Panc1 (cell line): Measurements from ENCODE around the gene FAM131A. TPM values are rescaled to one million over a fixed set of nuclear protein-coding genes. Genes with fewer than 3 reads are reported as not detected.
A peak's percentile ranks its signal among the peaks of the same experiment; 100 is the strongest.

Source experiments
- ATAC-seq: fragments of 200-7000 bp; cut with Tn5 transposase; 2 replicates; pipeline ENCODE4 v1.9.1; 2020; ENCODE audit warnings: mild to moderate bottlenecking, moderate library complexity
- BruUV-seq: library from RNA; stranded (reverse); fragments of 400-500 nt; replicated peaks from 2 replicates; lab custom pipeline; 2021; lab: Mats Ljungman, UMichigan
- CTCF ChIA-PET: fragments of 300-600 bp; sonication (Branson Sonifier 250); formaldehyde crosslinking; loops from one replicate; lab custom pipeline; 2022; ENCODE audit warnings: antibody characterized with exemption; lab: Charles Lee
- POLR2A ChIA-PET: fragments of 300-600 bp; sonication (Branson Sonifier 250); formaldehyde crosslinking; loops from one replicate; lab custom pipeline; 2022; ENCODE audit warnings: antibody characterized with exemption; lab: Charles Lee
- DNase-seq: peaks from one replicate; pipeline ENCODE4 v3.0.0-alpha.2; 2010; ENCODE audit warnings: low read depth, low spot score
- H3K27ac ChIP-seq: 2 replicates; pipeline ENCODE4 v1.5.1; 2011; ENCODE audit warnings: mild to moderate bottlenecking, low read length, inconsistent platforms
- H3K27me3 ChIP-seq: fragments of 200-500 bp; sonication (Bioruptor generic); 2 replicates; pipeline ENCODE4 v1.6.0; 2014; ENCODE audit warnings: low read length, inconsistent platforms; ENCODE audit not compliant: control insufficient read depth, insufficient read depth
- H3K36me3 ChIP-seq: fragments of 200-500 bp; sonication (Bioruptor generic); 2 replicates; pipeline ENCODE4 v1.5.1; 2014; ENCODE audit warnings: inconsistent platforms, mild to moderate bottlenecking, low read length, moderate library complexity; ENCODE audit not compliant: control insufficient read depth, insufficient read depth
- H3K4me1 ChIP-seq: 2 replicates; pipeline ENCODE4 v1.5.1; 2011; ENCODE audit warnings: inconsistent platforms, mild to moderate bottlenecking, low read length, moderate library complexity; ENCODE audit not compliant: control insufficient read depth, insufficient read depth
- H3K4me3 ChIP-seq, 2 experiments: 2 replicates each; pipeline ENCODE4 v1.5.1; 2011 to 2012; ENCODE audit warnings: low read depth in 2 of 2, low read length in 2 of 2, mild to moderate bottlenecking in 2 of 2, inconsistent platforms in 1 of 2, moderate library complexity in 1 of 2
- H3K9me3 ChIP-seq: fragments of 200-500 bp; sonication (Bioruptor generic); 2 replicates; pipeline ENCODE4 v1.5.1; 2014; ENCODE audit warnings: low read depth, mild to moderate bottlenecking, inconsistent platforms, low read length, moderate library complexity; ENCODE audit not compliant: control insufficient read depth, insufficient read depth
- POLR2AphosphoS5 ChIP-seq: IDR thresholded peaks from 2 replicates; pipeline ENCODE4 v1.6.1; 2012; ENCODE audit warnings: mild to moderate bottlenecking, low read depth, low read length, moderate library complexity
- SIN3A ChIP-seq: IDR thresholded peaks from 2 replicates; pipeline ENCODE4 v1.6.1; 2012; ENCODE audit warnings: low read depth, mild to moderate bottlenecking, low read length, moderate library complexity, borderline replicate concordance; ENCODE audit not compliant: insufficient read depth
- TCF7L2 ChIP-seq: IDR thresholded peaks from 2 replicates; pipeline ENCODE4 v1.6.1; 2011; ENCODE audit warnings: mild to moderate bottlenecking, low read depth, low read length, inconsistent platforms
- in situ Hi-C: cut with HindIII; loops from 2 replicates; pipeline ENCODE4 v1.10.0; 2016; ENCODE audit warnings: low sequenced_read_pairs, low pct_unique_long_range_greater_than_20kb
- intact Hi-C: fragments of 100-400 bp; cut with micrococcal nuclease; formaldehyde crosslinking; loops from one replicate; pipeline ENCODE4 v1.10.0; 2022; ENCODE audit not compliant: unreplicated experiment
- total RNA-seq: library from RNA; stranded (reverse); gene quantifications from one replicate; pipeline ENCODE4 v1.2.1, GENCODE V29; 2021; ENCODE audit not compliant: unreplicated experiment
- TF ChIP-seq, protein P1 (sequence below): fragments of 450-650 bp; IDR thresholded peaks from 2 replicates; pipeline ENCODE4 v1.5.1; 2017; ENCODE audit warnings: mild to moderate bottlenecking
- TF ChIP-seq, protein P2 (sequence below), 2 experiments: IDR thresholded peaks; 2 replicates each; pipeline ENCODE4 v1.6.1; 2011 to 2012; ENCODE audit warnings: low read depth in 2 of 2, control low read depth in 1 of 2, low read length in 1 of 2, mild to moderate bottlenecking in 1 of 2, moderate library complexity in 1 of 2; ENCODE audit not compliant: insufficient read depth in 1 of 2

Gene FAM131A
- total RNA-seq, 1 experiment from 2014 or later = 30.1 TPM

DNA sequence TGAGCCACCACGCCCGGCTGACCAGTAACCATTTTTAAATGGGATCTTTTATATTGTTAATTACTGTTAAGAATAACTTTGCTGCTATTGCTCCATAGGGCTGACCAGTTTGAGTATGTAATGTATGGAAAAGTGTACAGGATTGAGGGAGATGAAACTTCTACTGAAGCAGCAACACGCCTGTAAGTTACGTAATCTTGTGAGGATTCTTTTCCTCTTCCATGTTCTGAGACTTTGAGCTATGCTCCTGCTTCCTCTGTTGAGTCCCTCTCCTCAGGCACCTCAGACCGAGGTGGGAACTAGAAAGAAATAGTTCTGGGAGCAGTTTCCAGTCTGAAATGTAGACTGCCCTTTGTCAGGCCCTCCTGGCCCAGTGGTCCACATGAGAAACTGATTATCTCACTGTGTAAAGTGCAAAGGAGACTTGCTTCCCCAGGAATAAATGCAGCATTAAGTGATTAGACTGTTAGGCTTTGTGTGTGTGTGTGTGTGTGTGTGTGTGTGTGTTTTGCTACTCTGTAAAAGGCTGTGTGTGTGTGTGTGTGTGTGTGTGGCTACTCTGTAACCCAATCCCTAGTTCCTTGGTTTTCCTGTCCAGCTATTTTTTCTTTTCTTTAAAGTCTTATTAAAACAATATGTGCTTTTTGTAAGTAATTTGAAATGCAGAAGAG is 29.4 kb downstream of the FAM131A start:
- BruUV-seq = TSS peak; percentile 45
- Histone ChIP-seq H3K36me3 (peaks cover 19% of the 10 kb centered on the region), H3K4me1 (peaks cover 15% of the 10 kb centered on the region), H3K9me3 (no peaks in the 10 kb centered on the region), H3K27me3 (no peaks in the 10 kb centered on the region), H3K4me3 (no peak overlapping the region), H3K27ac (no peak overlapping the region)
- ATAC-seq = no peak
- no peak for DNase-seq
- CTCF ChIA-PET = no interaction called here
- in situ Hi-C loops = no loop called here
- intact Hi-C loops = no loop called here
- TF ChIP-seq POLR2AphosphoS5 (no peak), TCF7L2 (no peak), SIN3A (no peak)
- TF ChIP-seq, protein P1, sequence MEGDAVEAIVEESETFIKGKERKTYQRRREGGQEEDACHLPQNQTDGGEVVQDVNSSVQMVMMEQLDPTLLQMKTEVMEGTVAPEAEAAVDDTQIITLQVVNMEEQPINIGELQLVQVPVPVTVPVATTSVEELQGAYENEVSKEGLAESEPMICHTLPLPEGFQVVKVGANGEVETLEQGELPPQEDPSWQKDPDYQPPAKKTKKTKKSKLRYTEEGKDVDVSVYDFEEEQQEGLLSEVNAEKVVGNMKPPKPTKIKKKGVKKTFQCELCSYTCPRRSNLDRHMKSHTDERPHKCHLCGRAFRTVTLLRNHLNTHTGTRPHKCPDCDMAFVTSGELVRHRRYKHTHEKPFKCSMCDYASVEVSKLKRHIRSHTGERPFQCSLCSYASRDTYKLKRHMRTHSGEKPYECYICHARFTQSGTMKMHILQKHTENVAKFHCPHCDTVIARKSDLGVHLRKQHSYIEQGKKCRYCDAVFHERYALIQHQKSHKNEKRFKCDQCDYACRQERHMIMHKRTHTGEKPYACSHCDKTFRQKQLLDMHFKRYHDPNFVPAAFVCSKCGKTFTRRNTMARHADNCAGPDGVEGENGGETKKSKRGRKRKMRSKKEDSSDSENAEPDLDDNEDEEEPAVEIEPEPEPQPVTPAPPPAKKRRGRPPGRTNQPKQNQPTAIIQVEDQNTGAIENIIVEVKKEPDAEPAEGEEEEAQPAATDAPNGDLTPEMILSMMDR = no peak
- TF ChIP-seq, protein P2, sequence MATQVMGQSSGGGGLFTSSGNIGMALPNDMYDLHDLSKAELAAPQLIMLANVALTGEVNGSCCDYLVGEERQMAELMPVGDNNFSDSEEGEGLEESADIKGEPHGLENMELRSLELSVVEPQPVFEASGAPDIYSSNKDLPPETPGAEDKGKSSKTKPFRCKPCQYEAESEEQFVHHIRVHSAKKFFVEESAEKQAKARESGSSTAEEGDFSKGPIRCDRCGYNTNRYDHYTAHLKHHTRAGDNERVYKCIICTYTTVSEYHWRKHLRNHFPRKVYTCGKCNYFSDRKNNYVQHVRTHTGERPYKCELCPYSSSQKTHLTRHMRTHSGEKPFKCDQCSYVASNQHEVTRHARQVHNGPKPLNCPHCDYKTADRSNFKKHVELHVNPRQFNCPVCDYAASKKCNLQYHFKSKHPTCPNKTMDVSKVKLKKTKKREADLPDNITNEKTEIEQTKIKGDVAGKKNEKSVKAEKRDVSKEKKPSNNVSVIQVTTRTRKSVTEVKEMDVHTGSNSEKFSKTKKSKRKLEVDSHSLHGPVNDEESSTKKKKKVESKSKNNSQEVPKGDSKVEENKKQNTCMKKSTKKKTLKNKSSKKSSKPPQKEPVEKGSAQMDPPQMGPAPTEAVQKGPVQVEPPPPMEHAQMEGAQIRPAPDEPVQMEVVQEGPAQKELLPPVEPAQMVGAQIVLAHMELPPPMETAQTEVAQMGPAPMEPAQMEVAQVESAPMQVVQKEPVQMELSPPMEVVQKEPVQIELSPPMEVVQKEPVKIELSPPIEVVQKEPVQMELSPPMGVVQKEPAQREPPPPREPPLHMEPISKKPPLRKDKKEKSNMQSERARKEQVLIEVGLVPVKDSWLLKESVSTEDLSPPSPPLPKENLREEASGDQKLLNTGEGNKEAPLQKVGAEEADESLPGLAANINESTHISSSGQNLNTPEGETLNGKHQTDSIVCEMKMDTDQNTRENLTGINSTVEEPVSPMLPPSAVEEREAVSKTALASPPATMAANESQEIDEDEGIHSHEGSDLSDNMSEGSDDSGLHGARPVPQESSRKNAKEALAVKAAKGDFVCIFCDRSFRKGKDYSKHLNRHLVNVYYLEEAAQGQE (IDR thresholded peaks at IDR 0.05; ENCODE audit: insufficient read depth in 1 of 2, low read depth in 2 of 2, low read length in 1 of 2) = no peak
- POLR2A ChIA-PET = no interaction called here

DNA sequence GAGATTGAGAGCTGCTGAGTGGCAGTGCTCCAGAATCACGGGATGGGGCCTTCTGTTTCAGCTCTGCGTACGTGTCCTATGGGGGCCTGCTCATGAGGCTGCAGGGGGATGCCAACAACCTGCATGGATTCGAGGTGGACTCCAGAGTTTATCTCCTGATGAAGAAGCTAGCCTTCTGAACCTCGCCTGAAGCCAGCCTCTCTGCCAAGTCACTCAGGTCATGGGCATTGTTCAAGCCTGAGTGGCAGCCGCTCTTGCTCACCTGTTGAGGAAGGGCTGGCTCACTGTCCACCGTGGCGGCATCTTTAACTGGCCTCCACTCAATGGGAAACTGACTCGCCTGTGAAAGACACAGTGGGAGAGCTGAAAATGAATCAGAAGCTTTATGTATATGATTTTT is 30.7 kb downstream of the FAM131A start:
- Histone ChIP-seq H3K4me3 (no peak overlapping the region), H3K36me3 (peaks cover 19% of the 10 kb centered on the region), H3K9me3 (no peaks in the 10 kb centered on the region), H3K4me1 (peaks cover 18% of the 10 kb centered on the region), H3K27me3 (no peaks in the 10 kb centered on the region), H3K27ac (no peak overlapping the region)
- CTCF ChIA-PET = no interaction called here
- no TSS peak for BruUV-seq
- no peak for TF ChIP-seq SIN3A
- no peak for TF ChIP-seq TCF7L2
- TF ChIP-seq POLR2AphosphoS5 = no peak
- TF ChIP-seq, protein P1 = no peak
- TF ChIP-seq, protein P2 (IDR thresholded peaks at IDR 0.05; ENCODE audit: insufficient read depth in 1 of 2, low read depth in 2 of 2, low read length in 1 of 2) = no peak
- in situ Hi-C loops = no loop called here
- intact Hi-C loops = no loop called here
- DNase-seq (no peak), ATAC-seq (no peak)
- POLR2A ChIA-PET = interaction anchor here (0.6 kb wide), 1 partner anchor 217 kb away, joined by 5 read pairs; no protein-coding TSS in a partner anchor
